OCI-LY3 (cell line): Measurements from ENCODE around the gene HS3ST3A1.

ENCODE experiments used
- EZH2phosphoT487 ChIP-seq: fragments of 200-600 bp; shearing (Covaris generic); IDR thresholded peaks from 2 replicates; pipeline ENCODE4 v1.6.1; 2018; ENCODE audit warnings: antibody characterized with exemption, mixed run types, low read depth
- TF ChIP-seq, protein P1 (sequence below): fragments of 200-600, 300-600 bp; sonication (generic); IDR thresholded peaks from 2 replicates; pipeline ENCODE4 v1.5.1; 2014; ENCODE audit warnings: antibody characterized with exemption, low read length, low read depth

GRCh38 chr17:13545941-13546340 is 55.8 kb downstream of the HS3ST3A1 start:
- TF ChIP-seq, protein P1, sequence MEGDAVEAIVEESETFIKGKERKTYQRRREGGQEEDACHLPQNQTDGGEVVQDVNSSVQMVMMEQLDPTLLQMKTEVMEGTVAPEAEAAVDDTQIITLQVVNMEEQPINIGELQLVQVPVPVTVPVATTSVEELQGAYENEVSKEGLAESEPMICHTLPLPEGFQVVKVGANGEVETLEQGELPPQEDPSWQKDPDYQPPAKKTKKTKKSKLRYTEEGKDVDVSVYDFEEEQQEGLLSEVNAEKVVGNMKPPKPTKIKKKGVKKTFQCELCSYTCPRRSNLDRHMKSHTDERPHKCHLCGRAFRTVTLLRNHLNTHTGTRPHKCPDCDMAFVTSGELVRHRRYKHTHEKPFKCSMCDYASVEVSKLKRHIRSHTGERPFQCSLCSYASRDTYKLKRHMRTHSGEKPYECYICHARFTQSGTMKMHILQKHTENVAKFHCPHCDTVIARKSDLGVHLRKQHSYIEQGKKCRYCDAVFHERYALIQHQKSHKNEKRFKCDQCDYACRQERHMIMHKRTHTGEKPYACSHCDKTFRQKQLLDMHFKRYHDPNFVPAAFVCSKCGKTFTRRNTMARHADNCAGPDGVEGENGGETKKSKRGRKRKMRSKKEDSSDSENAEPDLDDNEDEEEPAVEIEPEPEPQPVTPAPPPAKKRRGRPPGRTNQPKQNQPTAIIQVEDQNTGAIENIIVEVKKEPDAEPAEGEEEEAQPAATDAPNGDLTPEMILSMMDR = no peak
- no peak for TF ChIP-seq EZH2phosphoT487
